Right lobe of liver (tissue), 4 donors: ENCODE results near the gene PFKL.

Source experiments
- CTCF ChIP-seq, 4 donors: fragments of 200-600 bp in 3 of 4; fragments of 450-650 bp in 1 of 4; IDR thresholded peaks; one replicate each; pipeline versions ENCODE4 v1.5.1 to v1.8.0; 2016 to 2022; ENCODE audit warnings: antibody characterized with exemption in 4 of 4, mild to moderate bottlenecking in 2 of 4
- POLR2A ChIP-seq: fragments of 450-650 bp; IDR thresholded peaks from one replicate; pipeline ENCODE4 v1.6.1; 2017; ENCODE audit warnings: antibody characterized with exemption, mild to moderate bottlenecking
- donor health status: DM: no; HTN: no; CAD: no.
- donor health status: DM: no; HTN: no; CAD: no.
- donor health status: DM: no; HTN: yes; CAD: no.

- TF ChIP-seq CTCF (IDR thresholded peaks at IDR 0.05) (no peak), POLR2A (no peak)
These were observed 11.4 kb upstream of the PFKL start for GRCh38 chr21:44288251-44289110.
